GM12878 (cell line): ENCODE data around the gene MAN1B1. TPM values are rescaled to one million over a fixed set of nuclear protein-coding genes. Genes with fewer than 3 reads are reported as not detected.
A peak's percentile ranks its signal among the peaks of the same experiment; 100 is the strongest.

Source experiments
- ATAC-seq: fragments of 200-7000 bp; cut with Tn5 transposase; 3 replicates; pipeline ENCODE4 v1.9.1; 2020; ENCODE audit warnings: mild to moderate bottlenecking, moderate library complexity
- BruUV-seq: library from RNA; stranded (reverse); fragments of 400-500 nt; replicated peaks from 2 replicates; lab custom pipeline; 2021; lab: Mats Ljungman, UMichigan
- CTCF ChIA-PET: fragments of 300-600 bp; sonication (Branson Sonifier 250); formaldehyde crosslinking; extraction: SDS; loops from one replicate; lab custom pipeline; 2021; ENCODE audit warnings: inconsistent platforms; lab: Yijun Ruan, JAX
- POLR2A ChIA-PET: fragments of 350-600 bp; formaldehyde crosslinking; extraction: SDS; loops from one replicate; lab custom pipeline; 2021; ENCODE audit warnings: inconsistent platforms; lab: Charles Lee
- RAD21 ChIA-PET: fragments of 300-600 bp; sonication (Branson Sonifier 250); formaldehyde crosslinking; loops from one replicate; lab custom pipeline; 2023; ENCODE audit warnings: antibody characterized with exemption; ENCODE audit not compliant: unreplicated experiment; lab: Charles Lee
- SMC1A ChIA-PET: fragments of 300-600 bp; sonication (Branson Sonifier 250); formaldehyde crosslinking; loops from one replicate; lab custom pipeline; 2023; ENCODE audit not compliant: unreplicated experiment, uncharacterized antibody; lab: Charles Lee
- DNase-seq: peaks from one replicate; pipeline ENCODE4 v3.0.0-alpha.2; 2011; ENCODE audit warnings: low read depth, low spot score
- FAIRE-seq: peaks from 3 replicates; lab custom pipeline; 2011; peaks lifted over from hg19 to GRCh38; lab: Jason Lieb, UNC
- H2AFZ ChIP-seq: 2 replicates; pipeline ENCODE4 v1.6.0; 2011; ENCODE audit warnings: low read depth, low read length, control low read depth; ENCODE audit not compliant: control insufficient read depth
- H3K27ac ChIP-seq: 2 replicates; pipeline ENCODE4 v1.5.1; 2011; ENCODE audit warnings: control low read depth; ENCODE audit not compliant: control insufficient read depth, insufficient read depth
- H3K27me3 ChIP-seq, 2 experiments: replicated peaks in 1 of 2; 2 replicates each; pipeline versions ENCODE4 v1.6.0 to v1.6.1; 2011; ENCODE audit warnings: low read length in 1 of 2; ENCODE audit not compliant: control insufficient read depth in 2 of 2, insufficient read depth in 2 of 2
- H3K36me3 ChIP-seq, 2 experiments: 2 replicates each; pipeline ENCODE4 v1.5.1; 2011; ENCODE audit warnings: low read length in 1 of 2; ENCODE audit not compliant: control insufficient read depth in 2 of 2, insufficient read depth in 2 of 2
- H3K4me1 ChIP-seq: 2 replicates; pipeline ENCODE4 v1.6.1; 2011; ENCODE audit warnings: mild to moderate bottlenecking, low read length, moderate library complexity, mixed read lengths; ENCODE audit not compliant: control insufficient read depth, insufficient read depth
- H3K4me2 ChIP-seq: 2 replicates; pipeline ENCODE4 v1.6.0; 2011; ENCODE audit warnings: control low read depth; ENCODE audit not compliant: control insufficient read depth, insufficient read depth
- H3K4me3 ChIP-seq: fragments of 200-600 bp; sonication (generic); 2 replicates; pipeline ENCODE4 v1.5.1; 2016
- H3K79me2 ChIP-seq: 2 replicates; pipeline ENCODE4 v1.6.0; 2011; ENCODE audit warnings: low read length; ENCODE audit not compliant: control insufficient read depth, insufficient read depth
- H3K9ac ChIP-seq: 2 replicates; pipeline ENCODE4 v1.8.0; 2011; ENCODE audit warnings: low read length, control low read depth, mixed read lengths; ENCODE audit not compliant: control insufficient read depth, insufficient read depth
- H3K9me3 ChIP-seq: replicated peaks from 3 replicates; pipeline ENCODE4 v1.5.1; 2011; ENCODE audit warnings: mild to moderate bottlenecking, low read length; ENCODE audit not compliant: control insufficient read depth, insufficient read depth
- H4K20me1 ChIP-seq: 2 replicates; pipeline ENCODE4 v1.6.0; 2011; ENCODE audit not compliant: control insufficient read depth, insufficient read depth
- GATAD2B ChIP-seq: fragments of 450-650 bp; conservative IDR thresholded peaks from 2 replicates; pipeline ENCODE4 v1.6.1; 2017; ENCODE audit warnings: low read depth, mild to moderate bottlenecking, moderate library complexity
- LARP7 ChIP-seq: fragments of 450-650 bp; IDR thresholded peaks from 2 replicates; pipeline ENCODE4 v1.6.1; 2017; ENCODE audit warnings: mild to moderate bottlenecking
- MEF2B ChIP-seq: fragments of 450-650 bp; IDR thresholded peaks from 2 replicates; pipeline ENCODE4 v1.6.1; 2018; ENCODE audit warnings: mild to moderate bottlenecking, moderate library complexity; ENCODE audit not compliant: partially characterized antibody, poor library complexity, severe bottlenecking
- MYC ChIP-seq: IDR thresholded peaks from 2 replicates; pipeline ENCODE4 v1.6.1; 2011; ENCODE audit warnings: mild to moderate bottlenecking, low read length, moderate library complexity, inconsistent platforms; ENCODE audit not compliant: insufficient read depth, insufficient replicate concordance, insufficient read length, severe bottlenecking
- NR2F1 ChIP-seq: fragments of 450-650 bp; conservative IDR thresholded peaks from 2 replicates; pipeline ENCODE4 v1.6.1; 2017; ENCODE audit warnings: mild to moderate bottlenecking
- SMC3 ChIP-seq: IDR thresholded peaks from 2 replicates; pipeline ENCODE4 v1.6.1; 2011; ENCODE audit warnings: low read length, improper control_type of control experiment, borderline replicate concordance
- SREBF1 ChIP-seq: IDR thresholded peaks from 2 replicates; pipeline ENCODE4 v1.6.1; 2012; ENCODE audit warnings: mild to moderate bottlenecking, low read length
- TCF3 ChIP-seq: IDR thresholded peaks from 2 replicates; pipeline ENCODE4 v1.6.1; 2012; ENCODE audit warnings: low read depth, mild to moderate bottlenecking, low read length, borderline replicate concordance; ENCODE audit not compliant: insufficient read depth
- WGBS: methylation state at CpG from one replicate; pipeline ENCODE4 v1.1.6; 2016; ENCODE audit warnings: low lambda C conversion rate; ENCODE audit not compliant: insufficient replicate concordance, insufficient coverage; ENCODE audit errors: missing lambda C conversion rate; 5-methylcytosine and 5-hydroxymethylcytosine counted together
- in situ Hi-C: fragments of 300-500 bp; cut with MboI; formaldehyde crosslinking; loops from 9 replicates; pipeline ENCODE4 v1.14.3; 2018; ENCODE audit warnings: mixed read lengths
- intact Hi-C: fragments of 100-400 bp; cut with micrococcal nuclease; formaldehyde crosslinking; loops from one replicate; pipeline ENCODE4 v1.14.2; 2022; ENCODE audit not compliant: unreplicated experiment
- polyA plus RNA-seq, 11 experiments: library from polyadenylated mRNA; depleted of rRNA in 4 of 11; unstranded in 6 of 11; stranded (reverse) in 5 of 11; fragments of >200 nt; fragmentation: Nextera tagmentation in 4 of 11; fragmentation: Illumina TruSeq in 1 of 11; extraction: Ambion mirVana in 4 of 11; extraction: Trizol in 1 of 11; gene quantifications; 1 replicate in 1 of 11; 2 replicates in 10 of 11; pipeline versions ENCODE4 v1.2.1 to v1.2.3, GENCODE V29; 2011 to 2016; ENCODE audit warnings: inconsistent platforms in 2 of 11, missing spikeins in 2 of 11, low read depth in 1 of 11
- total RNA-seq, 4 experiments: library from RNA; depleted of rRNA in 3 of 4; stranded (reverse); fragments of >200 nt in 3 of 4; fragmentation: Illumina TruSeq in 1 of 4; extraction: Trizol in 1 of 4; gene quantifications; 2 replicates each; pipeline versions ENCODE4 v1.2.1 to v1.2.3, GENCODE V29; 2013 to 2021
- TF ChIP-seq, protein P1 (sequence below): fragments of 450-650 bp; formaldehyde crosslinking; IDR thresholded peaks from 2 replicates; pipeline ENCODE4 v1.4.0; 2022; ENCODE audit warnings: mild to moderate bottlenecking, moderate library complexity

MAN1B1 gene
- total and polyA plus RNA-seq, 10 of the 15 experiments (the other 5 are each of a cell fraction or from before 2014, with no cell fraction given), result 0.71 to 34.1 (median 22.7) TPM

DNA sequence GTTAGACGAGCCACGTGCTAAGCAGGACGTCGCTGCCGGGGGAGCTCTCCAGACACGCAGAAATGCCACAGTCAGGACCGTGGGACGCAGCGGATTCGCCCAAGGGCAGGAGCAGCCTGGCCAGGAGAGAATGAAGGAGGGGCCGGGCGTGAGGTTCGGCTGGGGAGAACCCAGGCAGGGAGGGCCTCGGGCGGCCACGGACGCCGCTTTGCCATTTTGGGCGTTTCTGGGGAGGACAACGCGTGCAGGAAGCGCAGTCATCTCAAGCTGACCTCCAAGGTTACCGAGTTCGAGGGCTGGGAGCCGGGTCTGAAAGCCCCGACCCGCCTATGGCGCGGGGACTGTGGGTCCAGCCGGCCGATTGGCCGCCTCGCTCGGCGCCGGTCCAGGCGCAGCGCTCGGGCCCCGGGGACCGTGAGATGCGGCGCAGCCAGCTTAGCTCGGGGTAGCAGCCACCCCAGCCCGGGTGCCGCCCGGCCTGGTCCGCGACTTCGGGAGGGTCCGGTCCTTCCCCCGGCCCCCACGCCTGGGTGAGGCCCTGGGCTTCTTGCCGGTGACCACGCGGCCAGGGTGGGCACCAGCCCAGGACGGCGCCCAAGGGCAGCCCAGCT, 760 bp upstream of the MAN1B1 start:
- Histone ChIP-seq H4K20me1 (no peaks in the 10 kb centered on the region), H3K79me2 (peaks cover 10% of the 10 kb centered on the region), H3K9ac (peak overlapping the region; percentile 86), H3K27me3 (no peaks in the 10 kb centered on the region), H3K27ac (peak overlapping the region; percentile 90), H3K4me3 (peak overlapping the region; percentile 83), H3K4me2 (peak overlapping the region; percentile 95), H3K36me3 (peaks cover 0 to under 1% of the 10 kb centered on the region in 2 experiments; a peak in 3 of 4 replicates), H2AFZ (peak overlapping the region; percentile 69), H3K4me1 (peaks cover 29% of the 10 kb centered on the region), H3K9me3 (no peaks in the 10 kb centered on the region)
- ChIA-PET SMC1A (interaction anchor here (0.8 to 2.8 kb wide), 7 partner anchors 9 to 155 kb away, joined by 3 to 30 read pairs (median 6); partner anchors contain the start of genes DPP7, SAPCD2, TUBB4B and UAP1L1), RAD21 (interaction anchor here (0.8 to 2.7 kb wide), 10 partner anchors 9 to 187 kb away, joined by 3 to 32 read pairs (median 8); partner anchors contain the start of genes SAPCD2 and UAP1L1), POLR2A (interaction anchor here (0.5 to 2.7 kb wide), 21 partner anchors 9 to 337 kb away, joined by 3 to 38 read pairs (median 5); partner anchors contain the start of genes ANAPC2, DPP7, NDOR1 and NOXA1), CTCF (interaction anchor here (0.7 to 5.0 kb wide), 13 partner anchors 10 to 319 kb away, joined by 3 to 80 read pairs (median 6); partner anchors contain the start of gene SAPCD2)
- ATAC-seq (peak; percentile 3), DNase-seq (no peak), FAIRE-seq (no peak)
- under 1% methylated on average over 50 of the region's 58 CpGs for WGBS
- BruUV-seq, result TSS peak; percentile 93
- TF ChIP-seq GATAD2B, result peak; percentile 88
- no peak for TF ChIP-seq SREBF1
- no peak for TF ChIP-seq TCF3
- TF ChIP-seq SMC3, result no peak
- TF ChIP-seq MYC, result peak; percentile 16
- TF ChIP-seq, protein P1, sequence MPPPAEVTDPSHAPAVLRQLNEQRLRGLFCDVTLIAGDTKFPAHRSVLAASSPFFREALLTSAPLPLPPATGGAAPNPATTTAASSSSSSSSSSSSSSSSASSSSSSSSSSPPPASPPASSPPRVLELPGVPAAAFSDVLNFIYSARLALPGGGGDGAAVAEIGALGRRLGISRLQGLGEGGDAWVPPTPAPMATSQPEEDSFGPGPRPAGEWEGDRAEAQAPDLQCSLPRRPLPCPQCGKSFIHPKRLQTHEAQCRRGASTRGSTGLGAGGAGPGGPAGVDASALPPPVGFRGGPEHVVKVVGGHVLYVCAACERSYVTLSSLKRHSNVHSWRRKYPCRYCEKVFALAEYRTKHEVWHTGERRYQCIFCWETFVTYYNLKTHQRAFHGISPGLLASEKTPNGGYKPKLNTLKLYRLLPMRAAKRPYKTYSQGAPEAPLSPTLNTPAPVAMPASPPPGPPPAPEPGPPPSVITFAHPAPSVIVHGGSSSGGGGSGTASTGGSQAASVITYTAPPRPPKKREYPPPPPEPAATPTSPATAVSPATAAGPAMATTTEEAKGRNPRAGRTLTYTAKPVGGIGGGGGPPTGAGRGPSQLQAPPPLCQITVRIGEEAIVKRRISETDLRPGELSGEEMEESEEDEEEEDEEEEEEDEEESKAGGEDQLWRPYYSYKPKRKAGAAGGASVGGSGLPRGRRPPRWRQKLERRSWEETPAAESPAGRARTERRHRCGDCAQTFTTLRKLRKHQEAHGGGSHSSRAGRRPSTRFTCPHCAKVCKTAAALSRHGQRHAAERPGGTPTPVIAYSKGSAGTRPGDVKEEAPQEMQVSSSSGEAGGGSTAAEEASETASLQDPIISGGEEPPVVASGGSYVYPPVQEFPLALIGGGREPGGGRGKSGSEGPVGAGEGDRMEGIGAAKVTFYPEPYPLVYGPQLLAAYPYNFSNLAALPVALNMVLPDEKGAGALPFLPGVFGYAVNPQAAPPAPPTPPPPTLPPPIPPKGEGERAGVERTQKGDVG (CRISPR knock-in tag), result 0 out of 2 replicates have a peak, but pooled peaks have one; percentile 27
- TF ChIP-seq NR2F1, result peak; percentile 12; the same call in 1 of the 2 replicates
- TF ChIP-seq MEF2B, result no peak
- TF ChIP-seq LARP7, result peak; percentile 93
- intact Hi-C loops (no loop called here), in situ Hi-C loops (no loop called here)
